Measurements from ENCODE around the gene SLC35G2. TPM values are rescaled to one million over a fixed set of nuclear protein-coding genes. Genes with fewer than 3 reads are reported as not detected.

The SLC35G2 gene
- total RNA-seq, 2 donors from 2014 or later, result 0.77 to 1.4 TPM

DNA sequence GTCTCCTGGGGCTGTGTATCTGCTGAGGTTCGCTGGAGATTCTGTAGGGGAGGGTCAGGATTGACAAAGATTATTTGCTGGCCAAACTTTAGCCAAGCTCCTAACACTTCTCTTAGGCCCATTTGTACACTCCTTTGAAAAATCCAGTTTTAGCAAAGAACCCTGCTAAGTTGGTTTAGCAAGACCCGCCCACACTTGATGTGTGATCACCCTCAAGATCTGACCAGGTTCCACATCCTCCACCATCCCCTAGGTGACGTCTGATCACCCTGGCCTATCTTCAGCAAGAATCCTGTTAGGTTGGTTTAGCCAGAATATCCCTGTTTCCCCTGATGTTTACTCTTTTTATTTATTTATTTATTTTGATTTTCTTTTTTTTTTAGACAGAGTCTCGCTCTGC, 14.8 kb upstream of the SLC35G2 start:
- Mint-ChIP-seq H3K4me1 (no peaks in the 10 kb centered on the region), H3K4me3 (no peak overlapping the region), H3K27ac (no peak overlapping the region), H3K36me3 (ENCODE audit: low read depth) (no peaks in the 10 kb centered on the region), H3K27me3 (ENCODE audit: insufficient read depth) (no peaks in the 10 kb centered on the region), H3K9me3 (no peaks in the 10 kb centered on the region)
- 85 to 88% methylated on average over 3 to 4 of the region's 4 CpGs for WGBS, 2 experiments (ENCODE audit: insufficient coverage in 1 of 2, insufficient read length in 1 of 2)
- Histone ChIP-seq H3K27me3 (ENCODE audit: control insufficient read depth, insufficient read depth, low read length, poor library complexity, severe bottlenecking) (no peaks in the 10 kb centered on the region), H3K4me1 (ENCODE audit: control insufficient read depth, insufficient read depth, low read length) (no peaks in the 10 kb centered on the region), H3K4me3 (ENCODE audit: low read length) (no peak overlapping the region), H3K9me3 (ENCODE audit: control insufficient read depth, low read length) (no peaks in the 10 kb centered on the region), H3K27ac (ENCODE audit: low read depth, low read length) (no peak overlapping the region), H3K9ac (ENCODE audit: extremely low read depth, low read length, poor library complexity, severe bottlenecking) (no peak overlapping the region), H3K36me3 (ENCODE audit: control insufficient read depth, insufficient read depth, low read length) (no peaks in the 10 kb centered on the region)
- TF ChIP-seq CTCF (conservative IDR thresholded peaks at IDR 0.05), result no peak
- no peak for DNase-seq

- Mint-ChIP-seq H3K4me3 (no peak overlapping the region), H3K27ac (no peak overlapping the region), H3K9me3 (no peaks in the 10 kb centered on the region), H3K36me3 (ENCODE audit: low read depth) (no peaks in the 10 kb centered on the region), H3K4me1 (no peaks in the 10 kb centered on the region), H3K27me3 (ENCODE audit: insufficient read depth) (no peaks in the 10 kb centered on the region)
- no peaks in the 10 kb centered on the region for H3K36me3 ChIP-seq (ENCODE audit: control insufficient read depth, insufficient read depth, low read length)
- no peaks in the 10 kb centered on the region for H3K9me3 ChIP-seq (ENCODE audit: control insufficient read depth, low read length)
- no peak for DNase-seq
- no peaks in the 10 kb centered on the region for H3K27me3 ChIP-seq (ENCODE audit: control insufficient read depth, insufficient read depth, low read length, poor library complexity, severe bottlenecking)
- no peak overlapping the region for H3K9ac ChIP-seq (ENCODE audit: extremely low read depth, low read length, poor library complexity, severe bottlenecking)
- no peak overlapping the region for H3K27ac ChIP-seq (ENCODE audit: low read depth, low read length)
- no peaks in the 10 kb centered on the region for H3K4me1 ChIP-seq (ENCODE audit: control insufficient read depth, insufficient read depth, low read length)
- no peak overlapping the region for H3K4me3 ChIP-seq (ENCODE audit: low read length)
- no peak for TF ChIP-seq CTCF (conservative IDR thresholded peaks at IDR 0.05)
These were observed 14.1 kb upstream of the SLC35G2 start for GRCh38 chr3:136804813-136805212.

GRCh38 chr3:136805795-136806194, 13.1 kb upstream of the SLC35G2 start:
- no peaks in the 10 kb centered on the region for H3K9me3 ChIP-seq (ENCODE audit: control insufficient read depth, low read length)
- Mint-ChIP-seq H3K4me1 (no peaks in the 10 kb centered on the region), H3K27ac (no peak overlapping the region), H3K27me3 (ENCODE audit: insufficient read depth) (no peaks in the 10 kb centered on the region), H3K9me3 (peaks cover 1% of the 10 kb centered on the region), H3K36me3 (ENCODE audit: low read depth) (no peaks in the 10 kb centered on the region), H3K4me3 (no peak overlapping the region)
- H3K4me1 ChIP-seq (ENCODE audit: control insufficient read depth, insufficient read depth, low read length), result no peaks in the 10 kb centered on the region
- H3K27ac ChIP-seq (ENCODE audit: low read depth, low read length), result no peak overlapping the region
- H3K27me3 ChIP-seq (ENCODE audit: control insufficient read depth, insufficient read depth, low read length, poor library complexity, severe bottlenecking), result no peaks in the 10 kb centered on the region
- no peak overlapping the region for H3K9ac ChIP-seq (ENCODE audit: extremely low read depth, low read length, poor library complexity, severe bottlenecking)
- H3K4me3 ChIP-seq (ENCODE audit: low read length), result no peak overlapping the region
- no peak for DNase-seq
- TF ChIP-seq CTCF (conservative IDR thresholded peaks at IDR 0.05), result no peak
- WGBS, 2 experiments (ENCODE audit: insufficient coverage in 1 of 2, insufficient read length in 1 of 2), result 83 to 92% methylated on average over 3 of the region's 3 CpGs
- no peaks in the 10 kb centered on the region for H3K36me3 ChIP-seq (ENCODE audit: control insufficient read depth, insufficient read depth, low read length)
